ENCODE data around the gene FGF3. TPM values are rescaled to one million over a fixed set of nuclear protein-coding genes. Genes with fewer than 3 reads are reported as not detected.

The FGF3 gene
- total and polyA plus RNA-seq, 10 of the 15 experiments (the other 5 are each of a cell fraction or from before 2014, with no cell fraction given) = not detected

DNA sequence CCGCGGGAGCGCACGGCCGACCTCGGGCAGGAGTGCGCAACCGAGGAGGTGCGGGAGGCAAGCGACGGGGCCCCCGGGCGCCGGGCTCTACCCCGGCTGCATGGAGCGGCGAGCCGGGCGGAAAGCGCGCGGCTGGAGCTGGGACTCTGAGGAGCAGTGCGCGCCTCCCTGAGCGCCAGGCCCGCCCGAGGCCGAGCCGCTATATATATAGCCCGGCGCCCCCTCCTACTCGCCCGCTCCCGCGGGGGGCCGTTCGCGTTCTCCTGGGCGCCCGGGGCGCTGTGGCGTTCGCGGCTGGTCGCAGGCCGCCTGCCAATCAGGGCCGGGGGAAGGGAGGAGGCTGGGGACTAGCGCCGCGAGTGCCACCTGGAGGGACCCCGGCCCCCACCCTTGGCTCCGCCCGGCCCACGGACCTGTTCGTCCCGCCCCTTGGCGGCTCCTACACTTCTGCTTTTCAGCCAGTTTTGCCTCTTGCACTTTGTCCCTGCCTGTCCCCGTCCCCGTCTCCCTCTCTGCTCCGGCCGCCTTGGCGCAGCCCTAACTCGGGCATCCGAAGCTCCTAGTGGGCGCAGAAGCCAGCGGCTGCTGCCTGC lies 44.0 kb downstream of the FGF3 start, which contains the start of gene FGF4 (continued):
- TF ChIP-seq, protein P1, sequence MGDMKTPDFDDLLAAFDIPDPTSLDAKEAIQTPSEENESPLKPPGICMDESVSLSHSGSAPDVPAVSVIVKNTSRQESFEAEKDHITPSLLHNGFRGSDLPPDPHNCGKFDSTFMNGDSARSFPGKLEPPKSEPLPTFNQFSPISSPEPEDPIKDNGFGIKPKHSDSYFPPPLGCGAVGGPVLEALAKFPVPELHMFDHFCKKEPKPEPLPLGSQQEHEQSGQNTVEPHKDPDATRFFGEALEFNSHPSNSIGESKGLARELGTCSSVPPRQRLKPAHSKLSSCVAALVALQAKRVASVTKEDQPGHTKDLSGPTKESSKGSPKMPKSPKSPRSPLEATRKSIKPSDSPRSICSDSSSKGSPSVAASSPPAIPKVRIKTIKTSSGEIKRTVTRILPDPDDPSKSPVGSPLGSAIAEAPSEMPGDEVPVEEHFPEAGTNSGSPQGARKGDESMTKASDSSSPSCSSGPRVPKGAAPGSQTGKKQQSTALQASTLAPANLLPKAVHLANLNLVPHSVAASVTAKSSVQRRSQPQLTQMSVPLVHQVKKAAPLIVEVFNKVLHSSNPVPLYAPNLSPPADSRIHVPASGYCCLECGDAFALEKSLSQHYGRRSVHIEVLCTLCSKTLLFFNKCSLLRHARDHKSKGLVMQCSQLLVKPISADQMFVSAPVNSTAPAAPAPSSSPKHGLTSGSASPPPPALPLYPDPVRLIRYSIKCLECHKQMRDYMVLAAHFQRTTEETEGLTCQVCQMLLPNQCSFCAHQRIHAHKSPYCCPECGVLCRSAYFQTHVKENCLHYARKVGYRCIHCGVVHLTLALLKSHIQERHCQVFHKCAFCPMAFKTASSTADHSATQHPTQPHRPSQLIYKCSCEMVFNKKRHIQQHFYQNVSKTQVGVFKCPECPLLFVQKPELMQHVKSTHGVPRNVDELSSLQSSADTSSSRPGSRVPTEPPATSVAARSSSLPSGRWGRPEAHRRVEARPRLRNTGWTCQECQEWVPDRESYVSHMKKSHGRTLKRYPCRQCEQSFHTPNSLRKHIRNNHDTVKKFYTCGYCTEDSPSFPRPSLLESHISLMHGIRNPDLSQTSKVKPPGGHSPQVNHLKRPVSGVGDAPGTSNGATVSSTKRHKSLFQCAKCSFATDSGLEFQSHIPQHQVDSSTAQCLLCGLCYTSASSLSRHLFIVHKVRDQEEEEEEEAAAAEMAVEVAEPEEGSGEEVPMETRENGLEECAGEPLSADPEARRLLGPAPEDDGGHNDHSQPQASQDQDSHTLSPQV (IDR thresholded peaks at IDR 0.05) = no peak
- TF ChIP-seq RAD51 (IDR thresholded peaks at IDR 0.05) (no peak), KLF5 (IDR thresholded peaks at IDR 0.05; ENCODE audit: partially characterized antibody) (no peak), POU2F2 (IDR thresholded peaks at IDR 0.05; ENCODE audit: borderline replicate concordance, low read depth, low read length) (no peak), SP1 (IDR thresholded peaks at IDR 0.05; ENCODE audit: low read depth, low read length) (no peak), BMI1 (IDR thresholded peaks at IDR 0.05; ENCODE audit: borderline replicate concordance) (no peak), KDM1A (IDR thresholded peaks at IDR 0.05; ENCODE audit: borderline replicate concordance) (no peak)
- TF ChIP-seq, protein P2, sequence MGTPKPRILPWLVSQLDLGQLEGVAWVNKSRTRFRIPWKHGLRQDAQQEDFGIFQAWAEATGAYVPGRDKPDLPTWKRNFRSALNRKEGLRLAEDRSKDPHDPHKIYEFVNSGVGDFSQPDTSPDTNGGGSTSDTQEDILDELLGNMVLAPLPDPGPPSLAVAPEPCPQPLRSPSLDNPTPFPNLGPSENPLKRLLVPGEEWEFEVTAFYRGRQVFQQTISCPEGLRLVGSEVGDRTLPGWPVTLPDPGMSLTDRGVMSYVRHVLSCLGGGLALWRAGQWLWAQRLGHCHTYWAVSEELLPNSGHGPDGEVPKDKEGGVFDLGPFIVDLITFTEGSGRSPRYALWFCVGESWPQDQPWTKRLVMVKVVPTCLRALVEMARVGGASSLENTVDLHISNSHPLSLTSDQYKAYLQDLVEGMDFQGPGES (IDR thresholded peaks at IDR 0.05) = no peak
- TF ChIP-seq, protein P3, sequence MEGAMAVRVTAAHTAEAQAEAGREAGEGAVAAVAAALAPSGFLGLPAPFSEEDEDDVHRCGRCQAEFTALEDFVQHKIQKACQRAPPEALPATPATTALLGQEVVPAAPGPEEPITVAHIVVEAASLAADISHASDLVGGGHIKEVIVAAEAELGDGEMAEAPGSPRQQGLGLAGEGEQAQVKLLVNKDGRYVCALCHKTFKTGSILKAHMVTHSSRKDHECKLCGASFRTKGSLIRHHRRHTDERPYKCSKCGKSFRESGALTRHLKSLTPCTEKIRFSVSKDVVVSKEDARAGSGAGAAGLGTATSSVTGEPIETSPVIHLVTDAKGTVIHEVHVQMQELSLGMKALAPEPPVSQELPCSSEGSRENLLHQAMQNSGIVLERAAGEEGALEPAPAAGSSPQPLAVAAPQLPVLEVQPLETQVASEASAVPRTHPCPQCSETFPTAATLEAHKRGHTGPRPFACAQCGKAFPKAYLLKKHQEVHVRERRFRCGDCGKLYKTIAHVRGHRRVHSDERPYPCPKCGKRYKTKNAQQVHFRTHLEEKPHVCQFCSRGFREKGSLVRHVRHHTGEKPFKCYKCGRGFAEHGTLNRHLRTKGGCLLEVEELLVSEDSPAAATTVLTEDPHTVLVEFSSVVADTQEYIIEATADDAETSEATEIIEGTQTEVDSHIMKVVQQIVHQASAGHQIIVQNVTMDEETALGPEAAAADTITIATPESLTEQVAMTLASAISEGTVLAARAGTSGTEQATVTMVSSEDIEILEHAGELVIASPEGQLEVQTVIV (IDR thresholded peaks at IDR 0.05; ENCODE audit: borderline replicate concordance, partially characterized antibody) = no peak
- TF ChIP-seq, protein P4, sequence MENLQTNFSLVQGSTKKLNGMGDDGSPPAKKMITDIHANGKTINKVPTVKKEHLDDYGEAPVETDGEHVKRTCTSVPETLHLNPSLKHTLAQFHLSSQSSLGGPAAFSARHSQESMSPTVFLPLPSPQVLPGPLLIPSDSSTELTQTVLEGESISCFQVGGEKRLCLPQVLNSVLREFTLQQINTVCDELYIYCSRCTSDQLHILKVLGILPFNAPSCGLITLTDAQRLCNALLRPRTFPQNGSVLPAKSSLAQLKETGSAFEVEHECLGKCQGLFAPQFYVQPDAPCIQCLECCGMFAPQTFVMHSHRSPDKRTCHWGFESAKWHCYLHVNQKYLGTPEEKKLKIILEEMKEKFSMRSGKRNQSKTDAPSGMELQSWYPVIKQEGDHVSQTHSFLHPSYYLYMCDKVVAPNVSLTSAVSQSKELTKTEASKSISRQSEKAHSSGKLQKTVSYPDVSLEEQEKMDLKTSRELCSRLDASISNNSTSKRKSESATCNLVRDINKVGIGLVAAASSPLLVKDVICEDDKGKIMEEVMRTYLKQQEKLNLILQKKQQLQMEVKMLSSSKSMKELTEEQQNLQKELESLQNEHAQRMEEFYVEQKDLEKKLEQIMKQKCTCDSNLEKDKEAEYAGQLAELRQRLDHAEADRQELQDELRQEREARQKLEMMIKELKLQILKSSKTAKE (IDR thresholded peaks at IDR 0.05; ENCODE audit: low read depth, poor library complexity, severe bottlenecking) = no peak
